ENCODE data around the gene TOX2. TPM values are rescaled to one million over a fixed set of nuclear protein-coding genes. Genes with fewer than 3 reads are reported as not detected.

TOX2 gene
- total RNA-seq, 1 experiment from 2014 or later, result 1.7 TPM

- Histone ChIP-seq H3K56ac (ENCODE audit: insufficient read length, low read depth, low read length) (no peak overlapping the region), H3K27me3 (ENCODE audit: insufficient read depth, low read length) (no peaks in the 10 kb centered on the region), H3K4me1 (ENCODE audit: insufficient read depth, low read length) (0 out of 2 replicates have a peak, but pooled peaks cover 7% of the 10 kb centered on the region), H4K91ac (ENCODE audit: insufficient read length, low read depth, low read length) (no peak overlapping the region), H2AK5ac (ENCODE audit: insufficient read length, low read length) (no peak overlapping the region), H2BK120ac (ENCODE audit: low read depth, low read length, poor library complexity, severe bottlenecking) (no peak overlapping the region), H3K27ac (ENCODE audit: insufficient read length, low read depth, low read length) (no peak overlapping the region), H3K4me2 (ENCODE audit: insufficient read depth, insufficient read length, low read length) (no peak overlapping the region), H4K8ac (replicated peaks; ENCODE audit: insufficient read length, low read depth, low read length) (no peak overlapping the region), H3K4ac (ENCODE audit: low read depth, low read length) (no peak overlapping the region), H2BK20ac (ENCODE audit: low read depth, low read length, poor library complexity, severe bottlenecking) (no peak overlapping the region), H3K23me2 (ENCODE audit: insufficient read length, low read depth, low read length, poor library complexity, severe bottlenecking) (no peaks in the 10 kb centered on the region), H2AFZ (ENCODE audit: low read length) (no peak overlapping the region), H3K23ac (ENCODE audit: insufficient read length, low read depth, low read length) (no peak overlapping the region), H3T11ph (ENCODE audit: low read length) (no peak overlapping the region), H3K9me3 (ENCODE audit: control insufficient read depth, low read depth, low read length) (no peaks in the 10 kb centered on the region), H2BK12ac (ENCODE audit: insufficient read length, low read depth, low read length) (no peak overlapping the region), H3K79me1 (ENCODE audit: insufficient read depth, low read depth, low read length, poor library complexity, severe bottlenecking) (no peaks in the 10 kb centered on the region), H4K5ac (ENCODE audit: insufficient read length, low read depth, low read length) (no peak overlapping the region), H4K20me1 (ENCODE audit: control insufficient read depth, insufficient read depth, insufficient read length) (no peaks in the 10 kb centered on the region), H3K18ac (ENCODE audit: insufficient read length, low read depth, low read length) (no peak overlapping the region), H2BK15ac (ENCODE audit: low read depth, low read length) (no peak overlapping the region), H2BK5ac (ENCODE audit: insufficient read length, low read length) (no peak overlapping the region), H3K9ac (ENCODE audit: extremely low read depth, insufficient read length, low read length) (no peak overlapping the region), H3K14ac (ENCODE audit: insufficient read depth, low read length) (no peak overlapping the region), H3K79me2 (ENCODE audit: insufficient read depth, low read length) (no peaks in the 10 kb centered on the region)
- WGBS (ENCODE audit: extremely low coverage, insufficient read length, low lambda C conversion rate), result no CpG with 5 or more reads among the region's 5 CpGs
- H3K27ac Mint-ChIP-seq, result peak overlapping the region in 1 of 3 experiments; percentile 59; a peak in 1 of 7 replicates
- no peaks in the 10 kb centered on the region; the same call in 1 of the 2 replicates for H3K27me3 Mint-ChIP-seq (ENCODE audit: low read depth)
- TF ChIP-seq, protein P1, sequence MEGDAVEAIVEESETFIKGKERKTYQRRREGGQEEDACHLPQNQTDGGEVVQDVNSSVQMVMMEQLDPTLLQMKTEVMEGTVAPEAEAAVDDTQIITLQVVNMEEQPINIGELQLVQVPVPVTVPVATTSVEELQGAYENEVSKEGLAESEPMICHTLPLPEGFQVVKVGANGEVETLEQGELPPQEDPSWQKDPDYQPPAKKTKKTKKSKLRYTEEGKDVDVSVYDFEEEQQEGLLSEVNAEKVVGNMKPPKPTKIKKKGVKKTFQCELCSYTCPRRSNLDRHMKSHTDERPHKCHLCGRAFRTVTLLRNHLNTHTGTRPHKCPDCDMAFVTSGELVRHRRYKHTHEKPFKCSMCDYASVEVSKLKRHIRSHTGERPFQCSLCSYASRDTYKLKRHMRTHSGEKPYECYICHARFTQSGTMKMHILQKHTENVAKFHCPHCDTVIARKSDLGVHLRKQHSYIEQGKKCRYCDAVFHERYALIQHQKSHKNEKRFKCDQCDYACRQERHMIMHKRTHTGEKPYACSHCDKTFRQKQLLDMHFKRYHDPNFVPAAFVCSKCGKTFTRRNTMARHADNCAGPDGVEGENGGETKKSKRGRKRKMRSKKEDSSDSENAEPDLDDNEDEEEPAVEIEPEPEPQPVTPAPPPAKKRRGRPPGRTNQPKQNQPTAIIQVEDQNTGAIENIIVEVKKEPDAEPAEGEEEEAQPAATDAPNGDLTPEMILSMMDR (conservative IDR thresholded peaks at IDR 0.05), result no peak
- H3K4me3 Mint-ChIP-seq, result no peak overlapping the region
- no peak for DNase-seq
- H3K4me1 Mint-ChIP-seq, result peaks cover 31 to 40% of the 10 kb centered on the region in 2 experiments
- no peaks in the 10 kb centered on the region; a peak in 1 of 5 replicates for H3K9me3 Mint-ChIP-seq
- H3K36me3 Mint-ChIP-seq (ENCODE audit: insufficient read depth in 1 of 3, low read depth in 3 of 3), result no peaks in the 10 kb centered on the region
Measured at GRCh38 chr20:43943725-43944124, 29.1 kb downstream of the TOX2 start.
